Lung (tissue), 12 donors: ENCODE results near the gene ESPNL. TPM values are rescaled to one million over a fixed set of nuclear protein-coding genes. Genes with fewer than 3 reads are reported as not detected.

Experiments
- ATAC-seq: fragments of 200-7000 bp; cut with Tn5 transposase; one replicate; pipeline ENCODE4 v1.9.1; 2020; ENCODE audit warnings: moderate number of reproducible peaks; ENCODE audit not compliant: insufficient read depth, low FRiP score
- DNase-seq, 3 donors: peaks; one replicate each; pipeline ENCODE4 v3.0.0-alpha.2; 2013 to 2017
- H3K27ac ChIP-seq, 2 donors: one replicate each; pipeline ENCODE4 v1.5.1; 2013; ENCODE audit warnings: mild to moderate bottlenecking in 2 of 2, moderate library complexity in 2 of 2, control low read depth in 1 of 2, inconsistent platforms in 1 of 2, low read depth in 1 of 2, low read length in 1 of 2
- H3K27me3 ChIP-seq, 3 donors: one replicate each; pipeline ENCODE4 v1.5.1; 2013; ENCODE audit warnings: low read length in 2 of 3; ENCODE audit not compliant: control insufficient read depth in 3 of 3, insufficient read depth in 3 of 3
- H3K36me3 ChIP-seq, 4 donors: one replicate each; pipeline ENCODE4 v1.5.1; 2013; ENCODE audit warnings: low read length in 4 of 4, mild to moderate bottlenecking in 1 of 4, moderate library complexity in 1 of 4; ENCODE audit not compliant: control insufficient read depth in 4 of 4, insufficient read depth in 4 of 4
- H3K4me1 ChIP-seq, 5 donors: one replicate each; pipeline ENCODE4 v1.5.1; 2013; ENCODE audit warnings: low read length in 5 of 5, mild to moderate bottlenecking in 2 of 5, moderate library complexity in 1 of 5; ENCODE audit not compliant: control insufficient read depth in 5 of 5, insufficient read depth in 5 of 5
- H3K4me3 ChIP-seq: one replicate; pipeline ENCODE4 v1.5.1; 2013; ENCODE audit warnings: mild to moderate bottlenecking, control low read depth, moderate library complexity
- H3K9ac ChIP-seq, 2 donors: one replicate each; pipeline ENCODE4 v1.5.1; 2013; ENCODE audit warnings: low read length in 2 of 2, control low read depth in 1 of 2; ENCODE audit not compliant: insufficient read depth in 1 of 2
- H3K9me3 ChIP-seq, 4 donors: one replicate each; pipeline ENCODE4 v1.5.1; 2013; ENCODE audit warnings: low read length in 3 of 4, mild to moderate bottlenecking in 1 of 4, moderate library complexity in 1 of 4; ENCODE audit not compliant: control insufficient read depth in 4 of 4, insufficient read depth in 3 of 4
- CTCF ChIP-seq: IDR thresholded peaks from 2 replicates; pipeline ENCODE4 v1.5.1; 2012; ENCODE audit warnings: mild to moderate bottlenecking; ENCODE audit errors: control extremely low read depth, extremely low read depth
- WGBS, 2 donors: extraction: QIAGEN DNeasy Blood & Tissue Kit; methylation state at CpG; one replicate each; pipeline ENCODE4 v1.1.7; 2013; 5-methylcytosine and 5-hydroxymethylcytosine counted together
- polyA plus RNA-seq, 2 donors: library from polyadenylated mRNA; stranded (reverse); fragments of 200-250 nt; gene quantifications; one replicate each; pipeline ENCODE4 v1.2.1, GENCODE V29; 2013
- total RNA-seq, 2 donors: library from RNA; depleted of rRNA in 1 of 2; stranded (reverse); fragments of >200 nt in 1 of 2; gene quantifications; one replicate each; pipeline ENCODE4 v1.2.1, GENCODE V29; 2014 to 2021
- donor health status: control.
- donor health status: control.
- donor health status: Bipolar disorder and iron deficiency.
- donor health status: healthy.
- donor health status: DM: yes; HTN: yes; CAD: no.

ESPNL gene
- total and polyA plus RNA-seq, 4 donors = 0.07 to 3.0 (median 1.2) TPM

GRCh38 chr2:238131761-238132462, 31.8 kb downstream of the ESPNL start:
- ATAC-seq (no peak), DNase-seq (no peak)
- H3K4me1 ChIP-seq = peaks cover 0 to 19% (median 1%) of the 10 kb centered on the region in 5 donors
- no peak for TF ChIP-seq CTCF
- H3K27ac ChIP-seq = no peak overlapping the region
- H3K9me3 ChIP-seq = no peaks in the 10 kb centered on the region
- no peak overlapping the region for H3K4me3 ChIP-seq
- H3K27me3 ChIP-seq = peaks cover 0 to 2% (median 0%) of the 10 kb centered on the region in 3 donors
- H3K9ac ChIP-seq = no peak overlapping the region
- 93 to 94% methylated on average over 14 of the region's 14 CpGs for WGBS, 2 donors
- H3K36me3 ChIP-seq = no peaks in the 10 kb centered on the region

- no peak for TF ChIP-seq CTCF
- peaks cover 0 to 2% (median 0%) of the 10 kb centered on the region in 3 donors for H3K27me3 ChIP-seq
- H3K27ac ChIP-seq = no peak overlapping the region
- H3K4me3 ChIP-seq = no peak overlapping the region
- DNase-seq = no peak
- H3K36me3 ChIP-seq = no peaks in the 10 kb centered on the region
- H3K9me3 ChIP-seq = no peaks in the 10 kb centered on the region
- 93 to 94% methylated on average over 23 of the region's 23 CpGs for WGBS, 2 donors
- peaks cover 0 to 13% (median 0%) of the 10 kb centered on the region in 5 donors for H3K4me1 ChIP-seq
- H3K9ac ChIP-seq = no peak overlapping the region
- no peak for ATAC-seq
Observed at GRCh38 chr2:238132463-238133450, 32.6 kb downstream of the ESPNL start.

- Histone ChIP-seq H3K36me3 (no peaks in the 10 kb centered on the region), H3K4me1 (peaks cover 0 to 8% (median 2%) of the 10 kb centered on the region in 5 donors), H3K27me3 (peaks cover 0 to 2% (median 0%) of the 10 kb centered on the region in 3 donors), H3K9me3 (no peaks in the 10 kb centered on the region), H3K9ac (no peak overlapping the region), H3K4me3 (no peak overlapping the region), H3K27ac (no peak overlapping the region)
- DNase-seq (no peak), ATAC-seq (no peak)
- TF ChIP-seq CTCF = no peak
- 72 to 77% methylated on average over 12 to 14 of the region's 14 CpGs for WGBS, 2 donors
Observed at GRCh38 chr2:238133499-238134392, 33.6 kb downstream of the ESPNL start.
